Gastroesophageal sphincter (tissue), 4 donors: ENCODE data around the gene DBR1. TPM values are rescaled to one million over a fixed set of nuclear protein-coding genes. Genes with fewer than 3 reads are reported as not detected.

Experiments
- ATAC-seq: fragments of 150-250 bp; one replicate; pipeline ENCODE4 v1.9.1; 2016; ENCODE audit warnings: mild to moderate bottlenecking, moderate library complexity
- H3K27ac ChIP-seq, 4 donors: fragments of 200-600 bp; sonication (generic) in 3 of 4; 1 replicate in 3 of 4; 2 replicates in 1 of 4; pipeline ENCODE4 v1.5.1; 2016 to 2019
- H3K27me3 ChIP-seq: fragments of 200-600 bp; sonication (generic); one replicate; pipeline ENCODE4 v1.5.1; 2019
- H3K36me3 ChIP-seq, 2 donors: fragments of 200-600 bp; sonication (generic); one replicate each; pipeline ENCODE4 v1.5.1; 2019; ENCODE audit warnings: control low read depth in 1 of 2
- H3K4me1 ChIP-seq, 3 donors: fragments of 200-600 bp; sonication (generic); 1 replicate in 2 of 3; 2 replicates in 1 of 3; pipeline ENCODE4 v1.5.1; 2016 to 2019; ENCODE audit warnings: control low read depth in 2 of 3
- H3K4me3 ChIP-seq, 2 donors: fragments of 200-600 bp; sonication (generic); one replicate each; pipeline ENCODE4 v1.5.1; 2019; ENCODE audit warnings: mild to moderate bottlenecking in 1 of 2, moderate library complexity in 1 of 2
- H3K9me3 ChIP-seq, 3 donors: fragments of 200-600 bp; sonication (generic); one replicate each; pipeline ENCODE4 v1.5.1; 2017 to 2019; ENCODE audit warnings: control low read depth in 2 of 3
- CTCF ChIP-seq, 4 experiments: fragments of 200-600 bp in 2 of 4; fragments of 450-650 bp in 2 of 4; sonication (generic) in 1 of 4; IDR thresholded peaks; one replicate each; pipeline ENCODE4 v1.5.1; 2017 to 2019; ENCODE audit warnings: antibody characterized with exemption in 4 of 4, mild to moderate bottlenecking in 2 of 4, moderate library complexity in 2 of 4
- EP300 ChIP-seq: sonication (generic); formaldehyde crosslinking; IDR thresholded peaks from one replicate; pipeline ENCODE4 v1.6.1; 2017; ENCODE audit warnings: antibody characterized with exemption, mild to moderate bottlenecking
- POLR2A ChIP-seq, 2 donors: fragments of 450-650 bp; IDR thresholded peaks; one replicate each; pipeline ENCODE4 v1.6.1; 2017; ENCODE audit warnings: antibody characterized with exemption in 2 of 2, mild to moderate bottlenecking in 2 of 2, moderate library complexity in 1 of 2
- POLR2AphosphoS5 ChIP-seq: sonication (generic); formaldehyde crosslinking; IDR thresholded peaks from one replicate; pipeline ENCODE4 v1.6.1; 2017; ENCODE audit warnings: antibody characterized with exemption
- WGBS, 2 donors: methylation state at CpG; one replicate each; pipeline ENCODE4 v1.1.5; 2018; ENCODE audit warnings: low coverage in 1 of 2; 5-methylcytosine and 5-hydroxymethylcytosine counted together
- total RNA-seq, 4 donors: library from RNA; depleted of rRNA; stranded (reverse); fragments of >200 nt; gene quantifications; one replicate each; pipeline ENCODE4 v1.1.0, GENCODE V29; 2016

Gene DBR1
- total RNA-seq, 4 donors from 2014 or later = 11.2 to 16.4 (median 14.2) TPM

- Histone ChIP-seq H3K9me3 (no peaks in the 10 kb centered on the region), H3K27ac (no peak overlapping the region), H3K36me3 (peaks cover 0 to 11% of the 10 kb centered on the region in 2 donors), H3K4me3 (no peak overlapping the region), H3K27me3 (no peaks in the 10 kb centered on the region), H3K4me1 (peaks cover 0 to 71% (median 0%) of the 10 kb centered on the region in 3 donors)
- ATAC-seq = no peak
- 77 to 100% methylated on average over 1 of the region's 1 CpG for WGBS, 2 donors
- no peak for TF ChIP-seq POLR2AphosphoS5
- TF ChIP-seq CTCF (IDR thresholded peaks at IDR 0.05) = no peak
- no peak for TF ChIP-seq POLR2A (IDR thresholded peaks at IDR 0.05)
- TF ChIP-seq EP300 = no peak
Observed at GRCh38 chr3:138197524-138197923, 22.8 kb upstream of the DBR1 start.

- TF ChIP-seq POLR2A (IDR thresholded peaks at IDR 0.05) = no peak
- no peak for TF ChIP-seq CTCF (IDR thresholded peaks at IDR 0.05)
- no peak for TF ChIP-seq EP300
- TF ChIP-seq POLR2AphosphoS5 = no peak
- peaks cover 0 to 69% (median 0%) of the 10 kb centered on the region in 3 donors for H3K4me1 ChIP-seq
- H3K27ac ChIP-seq = no peak overlapping the region
- H3K4me3 ChIP-seq = no peak overlapping the region
- peaks cover 0 to 14% of the 10 kb centered on the region in 2 donors for H3K36me3 ChIP-seq
- no peaks in the 10 kb centered on the region for H3K9me3 ChIP-seq
- WGBS, 2 donors = 74 to 83% methylated on average over 3 to 5 of the region's 5 CpGs
- no peaks in the 10 kb centered on the region for H3K27me3 ChIP-seq
- no peak for ATAC-seq
Observed at GRCh38 chr3:138197058-138197457, 22.3 kb upstream of the DBR1 start.

- Histone ChIP-seq H3K4me3 (no peak overlapping the region), H3K27me3 (no peaks in the 10 kb centered on the region), H3K9me3 (no peaks in the 10 kb centered on the region), H3K36me3 (peaks cover 0 to 14% of the 10 kb centered on the region in 2 donors), H3K4me1 (peaks cover 0 to 74% (median 0%) of the 10 kb centered on the region in 3 donors), H3K27ac (no peak overlapping the region)
- no peak for ATAC-seq
- WGBS, 2 donors = 85 to 92% methylated on average over 2 of the region's 2 CpGs
- TF ChIP-seq POLR2A (IDR thresholded peaks at IDR 0.05) = no peak
- TF ChIP-seq EP300 = no peak
- no peak for TF ChIP-seq POLR2AphosphoS5
- no peak for TF ChIP-seq CTCF (IDR thresholded peaks at IDR 0.05)
Observed at GRCh38 chr3:138196023-138196422, 21.3 kb upstream of the DBR1 start.

- no peak overlapping the region for H3K27ac ChIP-seq
- WGBS, 2 donors = 29 to 44% methylated on average over 2 of the region's 2 CpGs
- ATAC-seq = no peak
Observed at GRCh38 chr3:138195481-138195880, 20.8 kb upstream of the DBR1 start.

More at GRCh38 chr3:138195481-138195880, 20.8 kb upstream of the DBR1 start:
- H3K27me3 ChIP-seq = no peaks in the 10 kb centered on the region
- TF ChIP-seq POLR2A (IDR thresholded peaks at IDR 0.05) (no peak), CTCF (IDR thresholded peaks at IDR 0.05) (no peak), POLR2AphosphoS5 (no peak), EP300 (no peak)
- H3K4me3 ChIP-seq = no peak overlapping the region
- peaks cover 0 to 78% (median under 1%) of the 10 kb centered on the region in 3 donors for H3K4me1 ChIP-seq
- H3K36me3 ChIP-seq = peaks cover 0 to 16% of the 10 kb centered on the region in 2 donors
- H3K9me3 ChIP-seq = no peaks in the 10 kb centered on the region
